KMS-11 (cell line): Measurements from ENCODE around the gene ITFG2.

Experiments used
- H2AFZ ChIP-seq: fragments of 200-600 bp; sonication (generic); 2 replicates; pipeline ENCODE4 v1.6.1; 2016; ENCODE audit warnings: antibody characterized with exemption, mixed run types, low read depth
- H3K27ac ChIP-seq: fragments of 200-600 bp; sonication (generic); 2 replicates; pipeline ENCODE4 v1.6.1; 2016; ENCODE audit warnings: mild to moderate bottlenecking, mixed run types
- H3K27me3 ChIP-seq: fragments of 200-600 bp; sonication (generic); 2 replicates; pipeline ENCODE4 v1.6.1; 2017; ENCODE audit warnings: mild to moderate bottlenecking, low read depth, mixed run types, moderate library complexity; ENCODE audit not compliant: insufficient read depth
- H3K36me3 ChIP-seq: fragments of 200-600 bp; sonication (generic); 2 replicates; pipeline ENCODE4 v1.6.1; 2017; ENCODE audit warnings: mild to moderate bottlenecking, mixed run types; ENCODE audit not compliant: insufficient read depth
- H3K4me1 ChIP-seq: fragments of 200-600 bp; sonication (generic); 2 replicates; pipeline ENCODE4 v1.6.1; 2016; ENCODE audit warnings: mild to moderate bottlenecking, low read depth, mixed run types; ENCODE audit not compliant: poor library complexity, severe bottlenecking
- H3K4me2 ChIP-seq: fragments of 200-600 bp; sonication (generic); 2 replicates; pipeline ENCODE4 v1.7.0; 2016; ENCODE audit warnings: mild to moderate bottlenecking, mixed run types
- H3K4me3 ChIP-seq: fragments of 200-600 bp; sonication (generic); IDR thresholded peaks from 2 replicates; pipeline ENCODE4 v1.6.1; 2017; ENCODE audit warnings: low read depth, low read length, mixed read lengths; ENCODE audit not compliant: insufficient read depth
- H3K79me2 ChIP-seq: fragments of 200-600 bp; sonication (generic); 2 replicates; pipeline ENCODE4 v1.6.1; 2016; ENCODE audit warnings: low read depth, mixed run types; ENCODE audit not compliant: insufficient read depth
- H3K9ac ChIP-seq: fragments of 200-600 bp; sonication (generic); 2 replicates; pipeline ENCODE4 v1.6.1; 2016; ENCODE audit warnings: mild to moderate bottlenecking, mixed run types
- H4K20me1 ChIP-seq: fragments of 200-600 bp; sonication (generic); 2 replicates; pipeline ENCODE4 v1.6.1; 2016; ENCODE audit warnings: mild to moderate bottlenecking, mixed run types; ENCODE audit not compliant: insufficient read depth
- TF ChIP-seq, protein P1 (sequence below): fragments of 200-600 bp; sonication (generic); conservative IDR thresholded peaks from 2 replicates; pipeline ENCODE4 v1.6.1; 2017; ENCODE audit warnings: low read depth, mild to moderate bottlenecking, antibody characterized with exemption, low read length, moderate library complexity, mixed read lengths

The ITFG2 gene

GRCh38 chr12:2841056-2841650, 28.7 kb downstream of the ITFG2 start:
- Histone ChIP-seq H3K27me3 (no peaks in the 10 kb centered on the region), H3K4me3 (no peak overlapping the region), H3K4me2 (no peak overlapping the region), H2AFZ (no peak overlapping the region), H3K27ac (no peak overlapping the region), H3K79me2 (no peaks in the 10 kb centered on the region), H3K36me3 (no peaks in the 10 kb centered on the region), H3K4me1 (no peaks in the 10 kb centered on the region), H4K20me1 (no peaks in the 10 kb centered on the region), H3K9ac (no peak overlapping the region)
- TF ChIP-seq, protein P1, sequence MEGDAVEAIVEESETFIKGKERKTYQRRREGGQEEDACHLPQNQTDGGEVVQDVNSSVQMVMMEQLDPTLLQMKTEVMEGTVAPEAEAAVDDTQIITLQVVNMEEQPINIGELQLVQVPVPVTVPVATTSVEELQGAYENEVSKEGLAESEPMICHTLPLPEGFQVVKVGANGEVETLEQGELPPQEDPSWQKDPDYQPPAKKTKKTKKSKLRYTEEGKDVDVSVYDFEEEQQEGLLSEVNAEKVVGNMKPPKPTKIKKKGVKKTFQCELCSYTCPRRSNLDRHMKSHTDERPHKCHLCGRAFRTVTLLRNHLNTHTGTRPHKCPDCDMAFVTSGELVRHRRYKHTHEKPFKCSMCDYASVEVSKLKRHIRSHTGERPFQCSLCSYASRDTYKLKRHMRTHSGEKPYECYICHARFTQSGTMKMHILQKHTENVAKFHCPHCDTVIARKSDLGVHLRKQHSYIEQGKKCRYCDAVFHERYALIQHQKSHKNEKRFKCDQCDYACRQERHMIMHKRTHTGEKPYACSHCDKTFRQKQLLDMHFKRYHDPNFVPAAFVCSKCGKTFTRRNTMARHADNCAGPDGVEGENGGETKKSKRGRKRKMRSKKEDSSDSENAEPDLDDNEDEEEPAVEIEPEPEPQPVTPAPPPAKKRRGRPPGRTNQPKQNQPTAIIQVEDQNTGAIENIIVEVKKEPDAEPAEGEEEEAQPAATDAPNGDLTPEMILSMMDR: no peak

DNA sequence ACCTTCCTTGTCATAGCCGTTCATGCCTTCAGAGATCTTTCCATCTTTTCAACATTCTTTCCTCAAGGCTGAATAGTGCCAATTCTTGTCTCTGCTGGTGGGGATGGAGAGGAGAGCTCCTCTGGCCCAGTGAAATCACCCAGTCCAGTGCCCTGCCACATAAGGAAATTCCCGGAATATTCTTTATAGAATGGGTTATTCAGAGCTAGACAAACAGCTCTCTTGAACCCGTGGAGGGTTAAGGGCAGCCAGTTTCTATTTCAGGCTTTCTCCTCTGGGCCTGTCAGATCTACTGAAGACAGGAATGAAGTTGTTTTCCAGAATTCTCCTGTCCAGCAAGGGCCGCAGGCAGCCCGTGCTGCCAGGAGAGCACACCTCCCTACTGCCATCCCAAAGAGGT, 30.5 kb downstream of the ITFG2 start:
- no peak overlapping the region for H3K4me2 ChIP-seq
- H3K79me2 ChIP-seq: no peaks in the 10 kb centered on the region
- H3K4me1 ChIP-seq: no peaks in the 10 kb centered on the region
- TF ChIP-seq, protein P1: no peak
- H3K4me3 ChIP-seq: no peak overlapping the region
- H2AFZ ChIP-seq: no peak overlapping the region
- no peaks in the 10 kb centered on the region for H4K20me1 ChIP-seq
- no peak overlapping the region for H3K27ac ChIP-seq
- H3K9ac ChIP-seq: no peak overlapping the region
- no peaks in the 10 kb centered on the region for H3K27me3 ChIP-seq
- H3K36me3 ChIP-seq: no peaks in the 10 kb centered on the region

GRCh38 chr12:2844786-2845185, 32.3 kb downstream of the ITFG2 start:
- Histone ChIP-seq H3K9ac (no peak overlapping the region), H3K4me1 (no peaks in the 10 kb centered on the region), H3K4me3 (no peak overlapping the region), H3K36me3 (no peaks in the 10 kb centered on the region), H3K79me2 (no peaks in the 10 kb centered on the region), H3K27me3 (no peaks in the 10 kb centered on the region), H4K20me1 (no peaks in the 10 kb centered on the region), H2AFZ (no peak overlapping the region), H3K27ac (no peak overlapping the region), H3K4me2 (no peak overlapping the region)
- TF ChIP-seq, protein P1: no peak

- no peak overlapping the region for H3K27ac ChIP-seq
- no peaks in the 10 kb centered on the region for H3K4me1 ChIP-seq
- no peak overlapping the region for H3K4me3 ChIP-seq
- no peak overlapping the region for H2AFZ ChIP-seq
- no peak overlapping the region for H3K9ac ChIP-seq
- TF ChIP-seq, protein P1: no peak
- no peaks in the 10 kb centered on the region for H3K27me3 ChIP-seq
- H3K4me2 ChIP-seq: no peak overlapping the region
- no peaks in the 10 kb centered on the region for H4K20me1 ChIP-seq
- H3K36me3 ChIP-seq: no peaks in the 10 kb centered on the region
- no peaks in the 10 kb centered on the region for H3K79me2 ChIP-seq
Measured at GRCh38 chr12:2845280-2845679, 32.8 kb downstream of the ITFG2 start.
